GM21576 (cell line): Measurements from ENCODE around the gene CD9.
"Not testable (repeated sequence)": the region's sequence is repeated elsewhere in the genome, so short reads cannot be mapped to it uniquely, and the experiment has no call there.

Source experiments
- ATAC-seq: cut with Tn5 transposase; IDR thresholded peaks from one replicate; pipeline ENCODE4 v1.9.1; 2021; ENCODE audit warnings: mild to moderate bottlenecking, moderate library complexity; ENCODE audit not compliant: unreplicated experiment

CD9 gene

DNA sequence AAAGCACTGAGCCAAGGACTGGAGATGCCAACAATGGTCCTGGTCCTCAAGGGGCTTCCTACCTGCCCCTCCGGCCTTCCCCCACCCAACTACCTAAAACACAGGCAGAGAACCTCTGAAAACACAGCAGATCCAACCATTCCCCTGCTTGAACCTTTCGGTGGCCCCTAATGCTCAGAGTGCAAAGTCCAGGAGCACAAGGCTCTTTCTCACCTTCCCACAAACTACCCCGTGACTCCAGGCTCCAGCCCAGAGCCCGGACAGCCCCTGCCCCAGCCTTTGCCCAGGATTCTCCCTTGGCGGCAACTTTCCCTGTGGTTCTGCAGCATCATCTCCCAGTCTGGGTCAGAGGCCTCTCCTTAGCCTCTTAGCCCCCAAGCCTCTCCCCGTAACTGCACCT is 1.6 kb upstream of the CD9 start:
- no peak for ATAC-seq

DNA sequence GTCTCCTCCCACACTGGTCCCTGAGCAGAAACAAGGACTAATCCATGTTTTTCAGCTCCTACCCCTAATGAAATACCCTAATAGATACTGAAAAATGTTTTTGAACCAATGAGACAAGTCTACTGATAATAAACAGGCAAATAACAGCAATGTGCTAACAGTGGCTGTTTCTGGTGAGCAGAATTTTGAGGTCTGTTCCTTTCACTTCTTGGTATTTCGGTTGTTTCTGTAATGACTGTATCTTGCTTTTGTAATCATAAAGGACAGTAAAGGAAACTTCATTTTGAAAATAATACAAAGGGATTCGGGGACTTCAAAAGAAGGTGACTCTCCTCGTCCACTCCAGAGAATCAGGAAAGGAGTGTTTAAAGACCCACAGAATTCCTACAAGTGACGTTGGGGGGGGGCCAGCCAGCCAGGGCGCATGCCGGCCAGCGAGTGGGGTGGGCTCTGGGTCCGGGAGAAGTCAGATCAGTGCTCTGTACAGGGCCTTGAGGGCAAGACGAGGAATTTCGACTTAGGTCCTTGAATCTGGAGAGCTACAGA is 1.1 kb upstream of the CD9 start:
- ATAC-seq = no peak

- ATAC-seq = no peak
Measured at GRCh38 chr12:6199531-6200255, 507 bp upstream of the CD9 start.

DNA sequence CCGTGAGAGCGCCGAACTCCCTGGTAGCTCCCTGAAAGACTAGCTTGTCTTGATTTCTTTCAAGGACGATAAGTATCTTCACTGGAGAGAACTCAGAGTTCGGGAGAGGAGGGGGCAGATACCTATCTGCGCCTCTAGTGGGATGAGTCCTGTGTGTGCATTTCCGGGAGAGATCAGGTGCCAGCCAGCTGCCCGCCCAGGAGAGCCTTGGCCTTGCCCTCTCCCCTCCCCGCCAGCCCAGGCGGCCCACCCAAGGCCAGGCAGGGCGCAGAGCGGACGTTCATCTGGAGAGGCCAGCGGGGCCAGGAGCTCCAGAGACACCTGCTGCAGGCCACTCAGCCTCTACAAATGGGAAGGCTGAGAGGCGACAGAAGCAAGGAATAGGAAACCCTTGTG is 1.0 kb downstream of the CD9 start:
- no peak for ATAC-seq

- ATAC-seq = no peak
Measured at GRCh38 chr12:6201826-6202225, 1.6 kb downstream of the CD9 start.

DNA sequence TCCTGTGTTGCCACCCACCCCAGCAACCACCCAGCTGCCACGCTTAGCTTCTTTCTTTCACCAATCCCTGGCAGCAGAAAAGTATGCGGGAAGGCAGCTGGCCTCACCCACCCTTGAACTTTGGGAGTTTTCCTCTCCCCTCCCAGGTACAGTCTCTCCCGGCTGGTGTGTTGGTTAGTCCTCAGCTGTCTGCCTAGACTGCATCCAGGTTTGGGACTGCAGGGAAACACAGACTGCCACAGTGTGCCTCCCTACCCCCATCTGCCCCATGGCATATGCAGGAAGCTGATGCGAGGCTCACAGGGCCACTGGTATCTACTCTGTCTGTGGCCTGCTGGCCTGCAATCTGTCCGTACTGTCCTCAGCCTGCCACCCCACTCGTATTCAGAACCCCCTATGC is 2.1 kb downstream of the CD9 start:
- ATAC-seq = no peak

- ATAC-seq = no peak
Measured at GRCh38 chr12:6202846-6203245, 2.6 kb downstream of the CD9 start.

GRCh38 chr12:6203601-6204000 is 3.4 kb downstream of the CD9 start:
- no peak for ATAC-seq

- no peak for ATAC-seq
Measured at GRCh38 chr12:6204533-6205143, 4.4 kb downstream of the CD9 start.

GRCh38 chr12:6205144-6205539 is 4.9 kb downstream of the CD9 start:
- no peak for ATAC-seq

DNA sequence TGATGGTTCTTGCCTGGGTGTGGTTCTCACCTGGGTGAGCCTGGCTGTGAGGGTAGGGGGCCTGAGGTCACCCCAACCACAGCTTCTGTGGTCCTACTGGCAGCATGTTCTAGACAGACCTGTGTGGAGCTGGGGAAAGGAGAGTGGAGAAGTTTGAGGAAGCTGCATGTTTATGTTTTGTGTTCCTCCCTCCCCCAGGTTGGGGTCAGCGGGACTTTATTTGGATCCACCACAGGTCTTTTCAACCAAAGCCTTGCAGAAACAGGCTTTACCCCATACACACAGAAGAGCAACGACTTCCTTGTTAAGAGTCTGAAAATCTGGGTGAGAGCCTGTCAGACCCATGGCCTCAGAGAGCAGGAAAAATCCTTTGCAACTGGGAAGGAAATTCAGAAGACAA is 5.6 kb downstream of the CD9 start:
- no peak for ATAC-seq

DNA sequence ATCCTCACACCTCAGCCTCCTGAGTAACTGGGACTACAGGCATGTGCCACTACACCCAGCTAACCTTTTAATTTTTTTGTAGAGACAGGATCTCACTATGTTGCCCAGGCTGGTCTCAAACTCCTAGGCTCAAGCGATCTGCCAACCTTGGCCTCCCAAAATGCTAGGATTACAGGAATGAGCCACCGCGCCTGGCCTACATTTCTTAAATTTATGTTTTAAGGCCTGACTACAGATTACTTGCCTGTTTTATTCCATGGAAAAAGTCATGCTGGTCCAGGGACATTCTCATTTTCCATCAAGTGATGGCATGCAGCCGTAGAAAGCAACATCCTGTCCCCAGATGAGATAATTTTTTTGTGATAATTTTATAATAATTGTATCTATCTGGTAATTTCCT is 6.1 kb downstream of the CD9 start:
- ATAC-seq = no peak

DNA sequence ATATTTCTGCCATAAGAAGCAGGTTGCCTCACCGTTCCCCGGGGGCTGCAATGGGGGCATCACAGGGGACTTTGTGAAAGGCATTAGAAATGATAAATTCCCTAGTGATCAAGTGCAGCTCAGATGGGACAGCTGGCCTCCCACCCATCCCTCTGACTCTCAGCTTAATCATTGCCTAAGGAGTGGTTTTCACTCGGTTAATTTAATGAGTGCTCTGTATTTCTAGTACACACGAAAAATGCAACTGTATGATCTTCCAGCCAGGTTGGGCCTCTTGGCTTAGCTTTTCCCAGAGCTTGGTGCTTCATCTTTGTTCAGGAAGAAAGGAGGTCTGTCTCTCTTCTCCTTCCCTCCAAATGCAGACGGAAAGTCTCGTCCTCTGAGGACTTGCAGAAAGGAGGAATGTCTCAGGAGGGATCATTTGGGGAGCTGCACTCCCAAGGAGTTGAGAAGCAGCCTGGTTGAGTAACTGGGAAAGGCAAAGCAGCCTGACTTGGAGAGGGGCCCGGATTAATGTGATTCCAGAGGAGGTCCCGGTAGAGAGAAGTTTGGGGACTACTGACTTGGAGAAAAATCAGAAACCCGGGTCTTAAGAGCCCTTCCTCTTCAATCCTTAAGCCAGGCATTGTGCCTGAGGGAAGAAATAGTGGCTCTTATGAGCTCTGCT is 7.2 kb downstream of the CD9 start:
- ATAC-seq = no peak

GRCh38 chr12:6208130-6208529 is 7.9 kb downstream of the CD9 start:
- ATAC-seq = no peak

DNA sequence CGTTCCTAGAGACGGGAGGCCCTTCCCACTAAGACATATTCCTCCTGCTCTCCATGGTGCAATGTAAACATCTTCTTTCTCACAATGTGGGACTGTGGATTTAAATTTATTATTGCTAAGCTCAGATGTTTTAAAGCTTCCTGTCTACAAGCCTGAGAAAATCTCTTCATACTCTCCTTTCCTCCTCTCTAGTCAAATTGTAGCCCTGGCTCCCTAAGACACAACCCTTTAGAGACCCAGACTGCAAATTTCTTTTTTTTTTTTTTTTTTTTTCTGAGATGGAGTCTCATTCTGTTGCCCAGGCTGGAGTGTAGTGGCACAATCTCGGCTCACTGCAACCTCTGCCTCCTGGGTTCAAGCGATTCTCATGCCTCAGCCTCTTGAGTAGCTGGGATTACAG is 9.2 kb downstream of the CD9 start:
- ATAC-seq = not testable (repeated sequence)

GRCh38 chr12:6211421-6211869 is 11.2 kb downstream of the CD9 start:
- no peak for ATAC-seq

- no peak for ATAC-seq
Measured at GRCh38 chr12:6212086-6212485, 11.9 kb downstream of the CD9 start.

DNA sequence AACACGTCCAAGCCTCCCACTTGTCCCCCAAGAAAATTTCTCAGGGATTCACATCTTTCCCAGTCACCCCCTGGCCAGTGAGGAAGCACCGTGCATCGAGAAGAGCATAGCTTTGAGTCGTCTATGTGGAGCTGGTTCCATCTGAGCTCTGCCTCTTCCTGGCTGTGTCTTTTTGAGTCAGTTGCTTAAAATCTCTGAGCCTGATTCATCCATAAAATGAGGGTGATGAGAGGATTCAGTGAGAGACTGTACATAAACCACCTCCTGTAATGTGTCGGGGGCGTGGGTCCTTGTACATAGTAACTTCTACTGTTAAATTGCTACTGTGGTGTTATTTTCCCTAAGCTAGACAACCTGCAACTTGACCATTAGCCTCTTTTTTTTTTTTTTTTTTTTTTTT is 13.8 kb downstream of the CD9 start:
- ATAC-seq = no peak

- no peak for ATAC-seq
Measured at GRCh38 chr12:6214633-6215032, 14.4 kb downstream of the CD9 start.

- ATAC-seq = no peak
Measured at GRCh38 chr12:6215120-6215807, 15.1 kb downstream of the CD9 start.

GRCh38 chr12:6215932-6216494 is 15.8 kb downstream of the CD9 start:
- ATAC-seq = no peak
